Prostate gland (tissue), 2 donors: Measurements from ENCODE around the gene DTHD1.

ENCODE experiments used
- CTCF ChIP-seq, 4 experiments: fragments of 200-600 bp in 2 of 4; fragments of 450-650 bp in 2 of 4; sonication (generic) in 2 of 4; IDR thresholded peaks; 1 replicate in 3 of 4; 2 replicates in 1 of 4; pipeline ENCODE4 v1.5.1; 2016 to 2019; ENCODE audit warnings: antibody characterized with exemption in 4 of 4, mild to moderate bottlenecking in 2 of 4, moderate library complexity in 2 of 4
- POLR2A ChIP-seq: fragments of 450-650 bp; IDR thresholded peaks from one replicate; pipeline ENCODE4 v1.6.1; 2016; ENCODE audit warnings: antibody characterized with exemption, mild to moderate bottlenecking
- POLR2AphosphoS5 ChIP-seq: sonication (generic); formaldehyde crosslinking; IDR thresholded peaks from one replicate; pipeline ENCODE4 v1.6.1; 2017; ENCODE audit warnings: antibody characterized with exemption

- TF ChIP-seq POLR2AphosphoS5 (no peak), CTCF (IDR thresholded peaks at IDR 0.05) (no peak), POLR2A (no peak)
These were observed 35.2 kb downstream of the DTHD1 start for GRCh38 chr4:36316607-36317006.
